H9 (cell line): ENCODE data around the gene KIR2DL4. TPM values are rescaled to one million over a fixed set of nuclear protein-coding genes. Genes with fewer than 3 reads are reported as not detected.
"Not testable (repeated sequence)": the region's sequence is repeated elsewhere in the genome, so short reads cannot be mapped to it uniquely, and the experiment has no call there.

Source experiments
- DNase-seq: peaks from one replicate; pipeline ENCODE4 v3.0.0-alpha.2; 2017
- H2AFZ ChIP-seq: one replicate; pipeline ENCODE4 v1.6.1; 2013; ENCODE audit warnings: mild to moderate bottlenecking, low read length, control low read depth, moderate library complexity
- H2AK5ac ChIP-seq: 2 replicates; pipeline ENCODE4 v1.6.1; 2013; ENCODE audit warnings: low read length, control low read depth, mixed read lengths; ENCODE audit not compliant: insufficient read length
- H2BK120ac ChIP-seq: one replicate; pipeline ENCODE4 v1.6.1; 2013; ENCODE audit warnings: low read depth, mild to moderate bottlenecking, low read length, control low read depth, inconsistent platforms; ENCODE audit not compliant: poor library complexity, severe bottlenecking
- H2BK12ac ChIP-seq: 2 replicates; pipeline ENCODE4 v1.6.1; 2013; ENCODE audit warnings: low read length, control low read depth, mixed read lengths, low read depth; ENCODE audit not compliant: insufficient read length
- H2BK15ac ChIP-seq: 2 replicates; pipeline ENCODE4 v1.6.1; 2013; ENCODE audit warnings: low read depth, low read length, control low read depth
- H2BK20ac ChIP-seq: one replicate; pipeline ENCODE4 v1.6.1; 2013; ENCODE audit warnings: low read depth, mild to moderate bottlenecking, low read length, control low read depth, inconsistent platforms; ENCODE audit not compliant: poor library complexity, severe bottlenecking
- H2BK5ac ChIP-seq: 2 replicates; pipeline ENCODE4 v1.6.1; 2013; ENCODE audit warnings: low read length, control low read depth, mixed read lengths; ENCODE audit not compliant: insufficient read length
- H3K14ac ChIP-seq: 2 replicates; pipeline ENCODE4 v1.6.1; 2013; ENCODE audit warnings: low read length, control low read depth; ENCODE audit not compliant: insufficient read depth
- H3K18ac ChIP-seq: 2 replicates; pipeline ENCODE4 v1.6.1; 2013; ENCODE audit warnings: low read depth, mild to moderate bottlenecking, mixed read lengths, low read length, control low read depth; ENCODE audit not compliant: insufficient read length
- H3K23ac ChIP-seq: 2 replicates; pipeline ENCODE4 v1.6.1; 2013; ENCODE audit warnings: low read length, control low read depth, mixed read lengths, low read depth; ENCODE audit not compliant: insufficient read length
- H3K23me2 ChIP-seq: 2 replicates; pipeline ENCODE4 v1.6.1; 2013; ENCODE audit warnings: low read depth, mild to moderate bottlenecking, mixed read lengths, low read length, control low read depth; ENCODE audit not compliant: insufficient read length, poor library complexity, severe bottlenecking
- H3K27ac ChIP-seq: 2 replicates; pipeline ENCODE4 v1.5.1; 2013; ENCODE audit warnings: low read length, control low read depth, mixed read lengths, low read depth; ENCODE audit not compliant: insufficient read length
- H3K27me3 ChIP-seq: 2 replicates; pipeline ENCODE4 v1.6.1; 2013; ENCODE audit warnings: low read length, control low read depth, inconsistent platforms; ENCODE audit not compliant: insufficient read depth
- H3K4ac ChIP-seq: 2 replicates; pipeline ENCODE4 v1.6.1; 2013; ENCODE audit warnings: low read depth, mild to moderate bottlenecking, control low read depth, inconsistent platforms, low read length, moderate library complexity
- H3K4me1 ChIP-seq: 2 replicates; pipeline ENCODE4 v1.6.1; 2013; ENCODE audit warnings: low read length, control low read depth, inconsistent platforms; ENCODE audit not compliant: insufficient read depth
- H3K4me2 ChIP-seq: 2 replicates; pipeline ENCODE4 v1.6.1; 2013; ENCODE audit warnings: low read length, control low read depth, mixed read lengths; ENCODE audit not compliant: insufficient read length, insufficient read depth
- H3K56ac ChIP-seq: 2 replicates; pipeline ENCODE4 v1.6.1; 2013; ENCODE audit warnings: low read depth, mild to moderate bottlenecking, mixed read lengths, low read length, control low read depth; ENCODE audit not compliant: insufficient read length
- H3K79me1 ChIP-seq: 2 replicates; pipeline ENCODE4 v1.6.1; 2013; ENCODE audit warnings: low read depth, mild to moderate bottlenecking, moderate library complexity, low read length, control low read depth, inconsistent platforms; ENCODE audit not compliant: insufficient read depth, poor library complexity, severe bottlenecking
- H3K79me2 ChIP-seq: 2 replicates; pipeline ENCODE4 v1.6.1; 2013; ENCODE audit warnings: low read length, control low read depth, inconsistent platforms; ENCODE audit not compliant: insufficient read depth
- H3K9ac ChIP-seq: 2 replicates; pipeline ENCODE4 v1.6.1; 2013; ENCODE audit warnings: low read length, control low read depth, mixed read lengths; ENCODE audit not compliant: insufficient read length; ENCODE audit errors: extremely low read depth
- H3K9me3 ChIP-seq: one replicate; pipeline ENCODE4 v1.6.1; 2013; ENCODE audit warnings: low read depth, low read length, inconsistent platforms; ENCODE audit not compliant: control insufficient read depth
- H3T11ph ChIP-seq: one replicate; pipeline ENCODE4 v1.6.1; 2013; ENCODE audit warnings: mild to moderate bottlenecking, low read length, control low read depth, inconsistent platforms
- H4K20me1 ChIP-seq: one replicate; pipeline ENCODE4 v1.6.1; 2013; ENCODE audit not compliant: control insufficient read depth, insufficient read length, insufficient read depth
- H4K5ac ChIP-seq: 2 replicates; pipeline ENCODE4 v1.6.1; 2013; ENCODE audit warnings: low read depth, mild to moderate bottlenecking, mixed read lengths, low read length, control low read depth; ENCODE audit not compliant: insufficient read length
- H4K8ac ChIP-seq: replicated peaks from 2 replicates; pipeline ENCODE4 v1.6.1; 2013; ENCODE audit warnings: low read length, control low read depth, mixed read lengths, low read depth; ENCODE audit not compliant: insufficient read length
- H4K91ac ChIP-seq: 2 replicates; pipeline ENCODE4 v1.6.1; 2013; ENCODE audit warnings: low read depth, mild to moderate bottlenecking, moderate library complexity, mixed read lengths, low read length, control low read depth; ENCODE audit not compliant: insufficient read length
- H3K27ac Mint-ChIP-seq, 3 experiments: 2 replicates in 2 of 3; 3 replicates in 1 of 3; pipeline ENCODE4 v1.8.0; 2020 to 2021; ENCODE audit warnings: mixed read lengths in 3 of 3, mild to moderate bottlenecking in 1 of 3, moderate library complexity in 1 of 3
- H3K27me3 Mint-ChIP-seq: 2 replicates; pipeline ENCODE4 v1.8.0; 2021; ENCODE audit warnings: low read depth, mild to moderate bottlenecking, moderate library complexity, mixed read lengths
- H3K36me3 Mint-ChIP-seq, 3 experiments: 2 replicates in 2 of 3; 3 replicates in 1 of 3; pipeline ENCODE4 v1.8.0; 2020 to 2021; ENCODE audit warnings: low read depth in 3 of 3, mixed read lengths in 3 of 3; ENCODE audit not compliant: insufficient read depth in 1 of 3
- H3K4me1 Mint-ChIP-seq, 2 experiments: 2 replicates each; pipeline ENCODE4 v1.8.0; 2020; ENCODE audit warnings: mixed read lengths in 2 of 2
- H3K4me3 Mint-ChIP-seq, 2 experiments: 2 replicates in 1 of 2; 3 replicates in 1 of 2; pipeline ENCODE4 v1.8.0; 2020 to 2021; ENCODE audit warnings: mild to moderate bottlenecking in 2 of 2, mixed read lengths in 2 of 2, moderate library complexity in 1 of 2
- H3K9me3 Mint-ChIP-seq, 2 experiments: 2 replicates in 1 of 2; 3 replicates in 1 of 2; pipeline ENCODE4 v1.8.0; 2020; ENCODE audit warnings: mild to moderate bottlenecking in 2 of 2, mixed read lengths in 2 of 2, moderate library complexity in 1 of 2
- WGBS: extraction: QIAGEN DNeasy Blood & Tissue Kit; methylation state at CpG from one replicate; pipeline ENCODE4 v1.1.7; 2013; ENCODE audit warnings: missing lambda C conversion rate, low lambda C conversion rate, mixed read lengths; ENCODE audit not compliant: insufficient read length; ENCODE audit errors: extremely low coverage; 5-methylcytosine and 5-hydroxymethylcytosine counted together
- total RNA-seq: library from RNA; stranded (reverse); gene quantifications from 2 replicates; pipeline ENCODE4 v1.2.1, GENCODE V29; 2021

Gene KIR2DL4
- total RNA-seq, 1 experiment from 2014 or later: not detected

GRCh38 chr19:54766464-54766863 is 36.9 kb upstream of the KIR2DL4 start:
- not testable (repeated sequence) for H3K23me2 ChIP-seq, H3K79me2 ChIP-seq, H3K9ac ChIP-seq, DNase-seq, H3K4me1 ChIP-seq, H2BK12ac ChIP-seq, H3K27ac Mint-ChIP-seq, H3K27me3 ChIP-seq, H3K4me3 Mint-ChIP-seq, H2AFZ ChIP-seq, H4K20me1 ChIP-seq, H4K5ac ChIP-seq, H3K27ac ChIP-seq, H3K4me2 ChIP-seq, H3K56ac ChIP-seq, H3K23ac ChIP-seq, H2BK20ac ChIP-seq, H3K18ac ChIP-seq, H3T11ph ChIP-seq, H2AK5ac ChIP-seq, H2BK120ac ChIP-seq, H4K8ac ChIP-seq, H3K79me1 ChIP-seq, H3K27me3 Mint-ChIP-seq, H3K4ac ChIP-seq, H3K14ac ChIP-seq, H2BK15ac ChIP-seq, H2BK5ac ChIP-seq, H3K4me1 Mint-ChIP-seq, H4K91ac ChIP-seq
- WGBS: no CpG with 5 or more reads among the region's 4 CpGs
- H3K36me3 Mint-ChIP-seq: peaks cover 12 to 35% (median 20%) of the 10 kb centered on the region in 3 experiments; a peak in 6 of 7 replicates
- H3K9me3 Mint-ChIP-seq: peaks cover 88 to 90% of the 10 kb centered on the region in 2 experiments
- peaks cover 70% of the 10 kb centered on the region for H3K9me3 ChIP-seq

- H3K14ac ChIP-seq, H4K91ac ChIP-seq, H3K79me2 ChIP-seq, H3K4ac ChIP-seq, H2AK5ac ChIP-seq, H3K4me3 Mint-ChIP-seq, H3K9ac ChIP-seq, H3K18ac ChIP-seq, H2BK120ac ChIP-seq, H3K27me3 Mint-ChIP-seq, H2AFZ ChIP-seq, H3K4me2 ChIP-seq, H3K27me3 ChIP-seq, H3K23ac ChIP-seq, H3K4me1 Mint-ChIP-seq, H4K20me1 ChIP-seq, H3K27ac Mint-ChIP-seq, DNase-seq, H3K56ac ChIP-seq, H3K23me2 ChIP-seq, H2BK12ac ChIP-seq, H4K8ac ChIP-seq, H2BK20ac ChIP-seq, H3T11ph ChIP-seq, H2BK5ac ChIP-seq, H2BK15ac ChIP-seq, H3K27ac ChIP-seq, H3K79me1 ChIP-seq, H4K5ac ChIP-seq, H3K4me1 ChIP-seq: not testable (repeated sequence)
- H3K36me3 Mint-ChIP-seq: peaks cover 13 to 50% (median 28%) of the 10 kb centered on the region in 3 experiments; a peak in 6 of 7 replicates
- no CpG with 5 or more reads among the region's 15 CpGs for WGBS
- peaks cover 90 to 92% of the 10 kb centered on the region in 2 experiments for H3K9me3 Mint-ChIP-seq
- H3K9me3 ChIP-seq: peaks cover 75% of the 10 kb centered on the region
Observed at GRCh38 chr19:54769646-54770045, 33.8 kb upstream of the KIR2DL4 start, which contains the start of gene KIR2DL1. Gene KIR2DL1, plus strand, starts transcription at chr19:54769793. Its CDS starts 58 bp downstream, at chr19:54769851.
